ENCODE measurements around the gene GRK5.

The GRK5 gene

GRCh38 chr10:119393845-119394244 lies 186.5 kb downstream of the GRK5 start:
- H3K36me3 ChIP-seq (replicated peaks), result peaks cover 6% of the 10 kb centered on the region
- no peak overlapping the region for H3K27ac ChIP-seq
- H3K4me3 ChIP-seq (ENCODE audit: low read depth, low read length), result no peak overlapping the region
- no peak for DNase-seq
- H3K27me3 ChIP-seq (replicated peaks), result no peaks in the 10 kb centered on the region
- TF ChIP-seq, protein P1, sequence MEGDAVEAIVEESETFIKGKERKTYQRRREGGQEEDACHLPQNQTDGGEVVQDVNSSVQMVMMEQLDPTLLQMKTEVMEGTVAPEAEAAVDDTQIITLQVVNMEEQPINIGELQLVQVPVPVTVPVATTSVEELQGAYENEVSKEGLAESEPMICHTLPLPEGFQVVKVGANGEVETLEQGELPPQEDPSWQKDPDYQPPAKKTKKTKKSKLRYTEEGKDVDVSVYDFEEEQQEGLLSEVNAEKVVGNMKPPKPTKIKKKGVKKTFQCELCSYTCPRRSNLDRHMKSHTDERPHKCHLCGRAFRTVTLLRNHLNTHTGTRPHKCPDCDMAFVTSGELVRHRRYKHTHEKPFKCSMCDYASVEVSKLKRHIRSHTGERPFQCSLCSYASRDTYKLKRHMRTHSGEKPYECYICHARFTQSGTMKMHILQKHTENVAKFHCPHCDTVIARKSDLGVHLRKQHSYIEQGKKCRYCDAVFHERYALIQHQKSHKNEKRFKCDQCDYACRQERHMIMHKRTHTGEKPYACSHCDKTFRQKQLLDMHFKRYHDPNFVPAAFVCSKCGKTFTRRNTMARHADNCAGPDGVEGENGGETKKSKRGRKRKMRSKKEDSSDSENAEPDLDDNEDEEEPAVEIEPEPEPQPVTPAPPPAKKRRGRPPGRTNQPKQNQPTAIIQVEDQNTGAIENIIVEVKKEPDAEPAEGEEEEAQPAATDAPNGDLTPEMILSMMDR (IDR thresholded peaks at IDR 0.05; ENCODE audit: low read depth, low read length, missing control alignments), result no peak
- in situ Hi-C loops (cut with HindIII; ENCODE audit: low pct_ligation_motif_present, low sequenced_read_pairs), result no loop called here

GRCh38 chr10:119394657-119395279 lies 187.4 kb downstream of the GRK5 start:
- TF ChIP-seq, protein P1 (IDR thresholded peaks at IDR 0.05; ENCODE audit: low read depth, low read length, missing control alignments), result no peak
- H3K27me3 ChIP-seq (replicated peaks), result no peaks in the 10 kb centered on the region
- H3K36me3 ChIP-seq (replicated peaks), result peaks cover 6% of the 10 kb centered on the region
- in situ Hi-C loops (cut with HindIII; ENCODE audit: low pct_ligation_motif_present, low sequenced_read_pairs), result no loop called here
- no peak overlapping the region for H3K4me3 ChIP-seq (ENCODE audit: low read depth, low read length)
- no peak overlapping the region for H3K27ac ChIP-seq
- DNase-seq, result no peak

DNA sequence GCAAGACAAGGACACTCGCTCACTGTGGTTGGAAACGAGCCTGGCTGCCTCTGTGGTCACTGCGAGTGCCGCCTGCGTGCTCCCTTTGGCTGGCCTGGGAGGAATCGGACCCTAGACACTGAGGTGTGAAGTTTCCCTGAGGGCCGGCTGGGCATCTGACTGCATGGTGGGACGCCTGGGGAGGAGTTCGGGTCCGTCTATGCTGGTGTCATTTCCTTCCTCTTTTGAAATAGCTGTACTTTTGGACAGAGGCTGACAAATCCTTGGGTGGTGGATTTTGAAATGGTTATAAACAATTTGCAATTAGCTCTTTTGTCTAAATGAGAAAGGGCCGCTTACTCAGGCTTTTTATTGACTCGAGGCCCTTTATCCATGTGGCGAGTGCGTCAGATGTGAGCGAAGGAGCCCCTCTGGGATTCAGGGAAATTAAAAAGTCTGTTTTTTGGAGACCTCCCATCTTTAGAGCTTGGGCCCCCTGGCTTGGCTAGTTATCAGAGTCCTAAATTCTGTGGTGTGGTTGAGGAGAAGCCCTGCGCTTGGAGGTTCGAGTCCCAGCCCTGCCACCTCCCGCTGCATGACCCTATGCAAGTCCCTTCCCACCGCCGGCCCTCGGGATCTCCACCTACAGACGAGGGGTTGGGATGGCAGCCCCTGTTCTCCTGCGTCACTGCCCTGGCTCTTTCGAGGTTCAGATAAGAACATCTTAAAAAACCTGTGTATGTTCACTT lies 188.1 kb downstream of the GRK5 start:
- Histone ChIP-seq H3K27me3 (replicated peaks) (no peaks in the 10 kb centered on the region), H3K4me3 (ENCODE audit: low read depth, low read length) (no peak overlapping the region), H3K36me3 (replicated peaks) (peaks cover 6% of the 10 kb centered on the region), H3K27ac (no peak overlapping the region)
- peak; percentile 37 for DNase-seq
- TF ChIP-seq, protein P1 (IDR thresholded peaks at IDR 0.05; ENCODE audit: low read depth, low read length, missing control alignments), result no peak
- in situ Hi-C loops (cut with HindIII; ENCODE audit: low pct_ligation_motif_present, low sequenced_read_pairs), result no loop called here

DNA sequence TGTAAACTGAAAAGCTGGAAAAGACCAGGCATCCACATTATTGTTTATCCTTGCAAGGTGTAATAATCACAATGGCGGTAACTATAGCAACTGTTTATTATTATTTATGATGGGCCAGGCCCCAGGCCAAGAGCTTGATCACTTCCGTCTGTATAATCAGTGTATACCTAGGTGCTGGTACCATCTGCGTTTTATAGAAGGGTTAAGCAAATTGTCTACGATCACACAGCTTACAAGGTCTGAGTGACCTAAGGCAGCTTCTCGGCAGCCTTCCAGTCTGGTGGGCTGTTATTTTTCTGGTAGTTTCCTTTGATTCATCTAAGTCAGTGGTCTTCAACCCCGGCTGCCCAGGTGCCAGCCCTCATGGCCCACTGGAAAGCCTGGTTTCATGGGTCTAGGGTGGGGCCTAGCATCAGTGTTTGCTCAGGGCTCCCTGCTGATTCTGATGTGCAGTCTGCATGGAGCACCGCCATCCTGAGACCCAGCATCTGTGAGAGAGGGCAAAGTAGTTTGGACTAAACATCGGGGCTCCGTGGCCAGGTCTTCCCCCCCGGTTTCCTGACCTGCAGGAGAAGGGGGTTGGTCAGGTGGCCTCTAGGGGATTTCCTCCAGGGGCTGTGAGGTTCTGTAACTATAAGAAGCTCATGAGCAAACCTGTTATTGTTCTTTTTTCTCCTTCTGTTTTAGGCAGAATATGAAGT lies 188.8 kb downstream of the GRK5 start:
- TF ChIP-seq, protein P1 (IDR thresholded peaks at IDR 0.05; ENCODE audit: low read depth, low read length, missing control alignments), result no peak
- in situ Hi-C loops (cut with HindIII; ENCODE audit: low pct_ligation_motif_present, low sequenced_read_pairs), result no loop called here
- no peak overlapping the region for H3K4me3 ChIP-seq (ENCODE audit: low read depth, low read length)
- no peak overlapping the region for H3K27ac ChIP-seq
- DNase-seq, result no peak
- H3K36me3 ChIP-seq (replicated peaks), result peaks cover 6% of the 10 kb centered on the region
- no peaks in the 10 kb centered on the region for H3K27me3 ChIP-seq (replicated peaks)

DNA sequence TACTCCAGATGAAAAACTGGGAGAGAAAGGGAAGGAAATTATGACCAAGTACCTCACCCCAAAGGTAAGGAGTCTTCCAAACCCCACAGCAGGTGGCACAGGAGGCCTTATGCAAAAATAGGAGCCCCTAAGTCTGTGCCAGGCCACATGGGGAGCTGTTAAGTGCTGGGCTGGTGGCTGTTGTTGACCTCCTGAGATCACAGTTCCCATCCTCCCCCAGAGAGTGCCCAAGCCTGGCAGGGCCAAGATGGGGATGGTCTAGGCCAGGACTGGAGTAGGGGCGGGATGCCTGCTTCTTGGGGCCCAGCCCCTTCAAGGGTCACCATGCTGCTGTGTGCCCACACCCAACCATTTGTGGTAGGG lies 189.3 kb downstream of the GRK5 start:
- no peak for DNase-seq
- no peak overlapping the region for H3K27ac ChIP-seq
- in situ Hi-C loops (cut with HindIII; ENCODE audit: low pct_ligation_motif_present, low sequenced_read_pairs), result no loop called here
- no peak overlapping the region for H3K4me3 ChIP-seq (ENCODE audit: low read depth, low read length)
- TF ChIP-seq, protein P1 (IDR thresholded peaks at IDR 0.05; ENCODE audit: low read depth, low read length, missing control alignments), result no peak
- peaks cover 6% of the 10 kb centered on the region for H3K36me3 ChIP-seq (replicated peaks)
- no peaks in the 10 kb centered on the region for H3K27me3 ChIP-seq (replicated peaks)

Data from brain microvascular endothelial cell (primary cell).